ENCODE measurements around the gene XPR1. TPM values are rescaled to one million over a fixed set of nuclear protein-coding genes. Genes with fewer than 3 reads are reported as not detected.
A peak's percentile ranks its signal among the peaks of the same experiment; 100 is the strongest.

The XPR1 gene
- total and polyA plus RNA-seq, 2 of the 8 experiments (the other 6 are each of a cell fraction or from before 2014, with no cell fraction given), result 28.6 to 43.9 TPM

DNA sequence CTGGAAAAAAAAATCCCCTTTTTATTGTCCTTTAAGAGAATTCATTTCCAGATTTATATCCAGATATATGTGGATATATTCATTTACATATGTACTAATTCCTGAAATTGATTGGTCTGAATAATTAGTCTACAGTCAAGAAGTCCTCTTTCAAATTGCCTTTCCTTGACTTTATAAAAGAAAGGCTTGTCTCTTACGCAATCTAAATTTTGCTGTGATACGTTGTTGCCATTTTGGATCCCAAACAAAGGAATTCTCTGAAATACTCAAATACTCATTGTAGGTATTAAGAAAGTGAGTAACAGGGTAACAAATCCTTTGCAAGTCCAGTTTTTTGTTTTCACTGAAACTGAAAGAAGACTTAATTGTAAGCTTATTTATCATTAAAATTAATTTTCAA is 144.0 kb downstream of the XPR1 start:
- H3K79me2 ChIP-seq (ENCODE audit: control insufficient read depth in 1 of 2, insufficient read depth in 2 of 2, low read length in 2 of 2), result peaks cover 0 to 6% of the 10 kb centered on the region in 2 experiments; a peak in 1 of 4 replicates
- no peak overlapping the region for H2BK5ac ChIP-seq (ENCODE audit: low read depth, low read length)
- H3K4ac ChIP-seq (replicated peaks; ENCODE audit: insufficient read length, low read depth, low read length), result no peak overlapping the region
- no peak for DNase-seq (ENCODE audit: low read depth in 1 of 2, low spot score in 2 of 2)
- CTCF ChIA-PET (ENCODE audit: partially characterized antibody), result no interaction called here
- H2BK120ac ChIP-seq (replicated peaks; ENCODE audit: low read depth, low read length), result no peak overlapping the region
- WGBS, 2 experiments (ENCODE audit: extremely low coverage in 1 of 2, insufficient coverage in 1 of 2, insufficient read length in 1 of 2, insufficient replicate concordance in 2 of 2, low coverage in 1 of 2, low lambda C conversion rate in 2 of 2, missing lambda C conversion rate in 1 of 2), result 93% methylated on average over 2 of the region's 2 CpGs; no CpG with 5 or more reads in 1 of the 2 experiments
- no peak overlapping the region for H3K14ac ChIP-seq (ENCODE audit: insufficient read length)
- H3K79me1 ChIP-seq (ENCODE audit: low read depth, low read length), result no peaks in the 10 kb centered on the region; the same call in 1 of the 2 replicates
- POLR2A ChIA-PET (ENCODE audit: partially characterized antibody), result no interaction called here
- H3K9ac ChIP-seq (replicated peaks in 1 of 4; ENCODE audit: extremely low read depth in 1 of 4, low read depth in 3 of 4, low read length in 3 of 4), result no peak overlapping the region
- H3K23me2 ChIP-seq (ENCODE audit: low read depth, low read length), result no peaks in the 10 kb centered on the region
- no peak overlapping the region for H4K91ac ChIP-seq (replicated peaks; ENCODE audit: insufficient read length, low read length)
- H3K4me3 ChIP-seq (ENCODE audit: extremely low read depth in 1 of 4, insufficient read depth in 2 of 4, low read depth in 3 of 4, low read length in 4 of 4), result no peak overlapping the region
- H2BK12ac ChIP-seq (ENCODE audit: low read depth, low read length), result no peak overlapping the region
- no peaks in the 10 kb centered on the region for H4K20me1 ChIP-seq (replicated peaks in 1 of 2; ENCODE audit: control insufficient read depth in 1 of 2, insufficient read depth in 2 of 2, low read length in 2 of 2)
- H3K9me3 ChIP-seq (ENCODE audit: insufficient read depth in 2 of 2, low read depth in 1 of 2, low read length in 1 of 2), result no peaks in the 10 kb centered on the region
- no peak overlapping the region for H2BK15ac ChIP-seq (ENCODE audit: low read length)
- no peak overlapping the region for H2BK20ac ChIP-seq (ENCODE audit: low read length)
- no peak for TF ChIP-seq MAFK (IDR thresholded peaks at IDR 0.05; ENCODE audit: low read depth, low read length)
- peak; percentile 90; the same call in 1 of the 2 replicates for TF ChIP-seq CEBPB (IDR thresholded peaks at IDR 0.05; ENCODE audit: low read depth, low read length)
- no peak for TF ChIP-seq ASH2L (IDR thresholded peaks at IDR 0.05; ENCODE audit: low read length)
- no peak overlapping the region for H3K18ac ChIP-seq (ENCODE audit: extremely low read depth, low read length)
- H4K8ac ChIP-seq (ENCODE audit: extremely low read depth, insufficient read depth, low read length), result no peak overlapping the region
- H3K36me3 ChIP-seq (ENCODE audit: control insufficient read depth in 2 of 4, insufficient read depth in 4 of 4, low read length in 3 of 4), result no peaks in the 10 kb centered on the region; a peak in 1 of 8 replicates
- H3K27me3 ChIP-seq (replicated peaks in 1 of 4; ENCODE audit: control insufficient read depth in 3 of 4, extremely low read depth in 1 of 4, insufficient read depth in 3 of 4, low read length in 3 of 4), result no peaks in the 10 kb centered on the region
- H3K27ac ChIP-seq (ENCODE audit: low read depth, low read length), result no peak overlapping the region
- H4K5ac ChIP-seq (ENCODE audit: insufficient read length, low read depth, low read length), result no peak overlapping the region
- H3K4me2 ChIP-seq (ENCODE audit: insufficient read depth in 1 of 2, low read depth in 2 of 2, low read length in 2 of 2), result no peak overlapping the region
- no peak for FAIRE-seq
- H2AK5ac ChIP-seq (ENCODE audit: low read depth, low read length), result no peak overlapping the region
- H2AFZ ChIP-seq (ENCODE audit: low read length), result no peak overlapping the region
- no peak overlapping the region for H3K23ac ChIP-seq (ENCODE audit: insufficient read length)
- no peaks in the 10 kb centered on the region for H3K4me1 ChIP-seq (replicated peaks in 1 of 4; ENCODE audit: control insufficient read depth in 3 of 4, insufficient read depth in 4 of 4, low read length in 3 of 4)
- no peak overlapping the region for H3K56ac ChIP-seq (replicated peaks; ENCODE audit: insufficient read length, low read depth, low read length)

All from H1 (cell line).